Upper lobe of left lung (tissue), 4 donors: ENCODE measurements around the gene SHLD2.

Source experiments
- EP300 ChIP-seq, 4 donors: sonication (generic); formaldehyde crosslinking; IDR thresholded peaks; one replicate each; pipeline ENCODE4 v1.5.1; 2017; ENCODE audit warnings: antibody characterized with exemption in 4 of 4, control low read depth in 2 of 4
- POLR2A ChIP-seq, 4 donors: fragments of 450-650 bp; IDR thresholded peaks; one replicate each; pipeline ENCODE4 v1.5.1; 2016 to 2017; ENCODE audit warnings: antibody characterized with exemption in 4 of 4, mild to moderate bottlenecking in 2 of 4
- POLR2AphosphoS5 ChIP-seq, 2 donors: sonication (generic); formaldehyde crosslinking; IDR thresholded peaks; one replicate each; pipeline ENCODE4 v1.5.1; 2017; ENCODE audit warnings: antibody characterized with exemption in 2 of 2
- TF ChIP-seq, protein P1 (sequence below), 6 experiments: fragments of 450-650 bp in 4 of 6; fragments of 200-600 bp in 2 of 6; sonication (generic) in 2 of 6; IDR thresholded peaks; one replicate each; pipeline ENCODE4 v1.5.1; 2016 to 2019; ENCODE audit warnings: antibody characterized with exemption in 6 of 6

DNA sequence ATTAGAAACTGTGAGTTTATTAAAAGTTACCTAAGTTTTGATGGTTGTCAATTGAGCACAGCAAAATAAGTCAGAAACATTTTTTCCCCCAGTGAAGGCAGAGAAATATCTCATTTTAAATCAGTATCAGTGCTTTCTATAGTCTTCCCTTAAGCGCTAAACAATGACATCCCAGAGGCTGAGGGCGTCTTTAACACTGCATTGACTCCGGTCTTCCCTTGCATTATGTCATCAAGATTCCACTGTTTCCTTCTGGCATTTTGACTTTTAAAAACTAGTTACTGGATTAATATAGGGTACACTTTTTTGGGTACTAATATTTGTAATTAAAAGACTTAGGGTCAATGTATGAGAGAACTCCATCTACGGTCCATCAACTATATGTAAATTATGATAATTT lies 4.2 kb upstream of the SHLD2 start:
- TF ChIP-seq EP300 (IDR thresholded peaks at IDR 0.05) (no peak), POLR2A (IDR thresholded peaks at IDR 0.05) (no peak), POLR2AphosphoS5 (IDR thresholded peaks at IDR 0.05) (no peak)
- TF ChIP-seq, protein P1, sequence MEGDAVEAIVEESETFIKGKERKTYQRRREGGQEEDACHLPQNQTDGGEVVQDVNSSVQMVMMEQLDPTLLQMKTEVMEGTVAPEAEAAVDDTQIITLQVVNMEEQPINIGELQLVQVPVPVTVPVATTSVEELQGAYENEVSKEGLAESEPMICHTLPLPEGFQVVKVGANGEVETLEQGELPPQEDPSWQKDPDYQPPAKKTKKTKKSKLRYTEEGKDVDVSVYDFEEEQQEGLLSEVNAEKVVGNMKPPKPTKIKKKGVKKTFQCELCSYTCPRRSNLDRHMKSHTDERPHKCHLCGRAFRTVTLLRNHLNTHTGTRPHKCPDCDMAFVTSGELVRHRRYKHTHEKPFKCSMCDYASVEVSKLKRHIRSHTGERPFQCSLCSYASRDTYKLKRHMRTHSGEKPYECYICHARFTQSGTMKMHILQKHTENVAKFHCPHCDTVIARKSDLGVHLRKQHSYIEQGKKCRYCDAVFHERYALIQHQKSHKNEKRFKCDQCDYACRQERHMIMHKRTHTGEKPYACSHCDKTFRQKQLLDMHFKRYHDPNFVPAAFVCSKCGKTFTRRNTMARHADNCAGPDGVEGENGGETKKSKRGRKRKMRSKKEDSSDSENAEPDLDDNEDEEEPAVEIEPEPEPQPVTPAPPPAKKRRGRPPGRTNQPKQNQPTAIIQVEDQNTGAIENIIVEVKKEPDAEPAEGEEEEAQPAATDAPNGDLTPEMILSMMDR (IDR thresholded peaks at IDR 0.05), result no peak
